SK-N-DZ (cell line): ENCODE data around the gene GATAD1. TPM values are rescaled to one million over a fixed set of nuclear protein-coding genes. Genes with fewer than 3 reads are reported as not detected.
A peak's percentile ranks its signal among the peaks of the same experiment; 100 is the strongest.
"Not testable (repeated sequence)": the region's sequence is repeated elsewhere in the genome, so short reads cannot be mapped to it uniquely, and the experiment has no call there.

ENCODE experiments used
- DNase-seq: peaks from one replicate; pipeline ENCODE4 v3.0.0-alpha.2; 2015; ENCODE audit warnings: low spot score
- polyA plus RNA-seq, 2 experiments: library from polyadenylated mRNA; depleted of rRNA; stranded (reverse); fragments of >200 nt; gene quantifications; 2 replicates each; pipeline ENCODE4 v1.2.3, GENCODE V29; 2014

Gene GATAD1
- polyA plus RNA-seq (2014; cell fraction: cytosol; rRNA removed): 30.3 and 31.2 TPM in 2 replicates
- polyA plus RNA-seq (2014; cell fraction: nucleus; rRNA removed): 15.5 and 22.5 TPM in 2 replicates

- peak; percentile 92 for DNase-seq
These were observed at the start of gene GATAD1 for GRCh38 chr7:92447345-92448204. Gene GATAD1 (plus strand): TSS chr7:92447482. CDS start chr7:92447730, 248 bp downstream.

- no peak for DNase-seq
These were observed 49.7 kb upstream of the GATAD1 start for GRCh38 chr7:92397542-92397941.

GRCh38 chr7:92400013-92400412 lies 47.3 kb upstream of the GATAD1 start:
- no peak for DNase-seq

GRCh38 chr7:92402920-92403759 lies 44.1 kb upstream of the GATAD1 start:
- DNase-seq: no peak

- no peak for DNase-seq
These were observed 43.6 kb upstream of the GATAD1 start for GRCh38 chr7:92403760-92404074.

- no peak for DNase-seq
These were observed 43.1 kb upstream of the GATAD1 start for GRCh38 chr7:92404170-92404614.

GRCh38 chr7:92409357-92409756 lies 37.9 kb upstream of the GATAD1 start:
- no peak for DNase-seq

GRCh38 chr7:92410162-92410561 lies 37.1 kb upstream of the GATAD1 start:
- DNase-seq: not testable (repeated sequence)

GRCh38 chr7:92412745-92413144 lies 34.5 kb upstream of the GATAD1 start:
- no peak for DNase-seq

- no peak for DNase-seq
These were observed 33.7 kb upstream of the GATAD1 start for GRCh38 chr7:92413550-92413949.

- no peak for DNase-seq
These were observed 32.1 kb upstream of the GATAD1 start for GRCh38 chr7:92415225-92415624.

GRCh38 chr7:92417913-92418312 lies 29.4 kb upstream of the GATAD1 start:
- DNase-seq: peak; percentile 39

- no peak for DNase-seq
These were observed 25.4 kb upstream of the GATAD1 start for GRCh38 chr7:92421676-92422435.

- no peak for DNase-seq
These were observed 24.4 kb upstream of the GATAD1 start for GRCh38 chr7:92422926-92423325.

- DNase-seq: no peak
These were observed 23.6 kb upstream of the GATAD1 start for GRCh38 chr7:92423710-92424131.

GRCh38 chr7:92425311-92425947 lies 21.9 kb upstream of the GATAD1 start:
- DNase-seq: no peak

- DNase-seq: no peak
These were observed 20.1 kb upstream of the GATAD1 start for GRCh38 chr7:92427193-92427592.

- DNase-seq: no peak
These were observed 14.9 kb upstream of the GATAD1 start for GRCh38 chr7:92432299-92432946.

GRCh38 chr7:92433019-92433418 lies 14.3 kb upstream of the GATAD1 start:
- no peak for DNase-seq

- DNase-seq: no peak
These were observed 11.7 kb upstream of the GATAD1 start for GRCh38 chr7:92435542-92435941.
